Activated CD8-positive, alpha-beta T cell treated with anti-CD3 and anti-CD28 coated beads for 36 hours (primary cell): ENCODE measurements around the gene TIMM44. TPM values are rescaled to one million over a fixed set of nuclear protein-coding genes. Genes with fewer than 3 reads are reported as not detected.
"Not testable (repeated sequence)": the region's sequence is repeated elsewhere in the genome, so short reads cannot be mapped to it uniquely, and the experiment has no call there.

Source experiments
- ATAC-seq: fragments of 200-7000 bp; cut with Tn5 transposase; one replicate; pipeline ENCODE4 v1.10.0; 2021; ENCODE audit warnings: mild to moderate bottlenecking, moderate library complexity
- CTCF ChIA-PET: fragments of 350-600 bp; sonication (Branson Sonifier 250); formaldehyde crosslinking; loops from one replicate; lab custom pipeline; 2021; ENCODE audit warnings: antibody characterized with exemption; lab: Charles Lee
- POLR2A ChIA-PET: fragments of 350-600 bp; sonication (Branson Sonifier 250); formaldehyde crosslinking; loops from one replicate; lab custom pipeline; 2021; ENCODE audit warnings: antibody characterized with exemption; lab: Charles Lee
- DNase-seq: peaks from one replicate; pipeline ENCODE4 v3.0.0-alpha.2; 2020
- H3K27ac Mint-ChIP-seq: one replicate; pipeline ENCODE4 v1.8.0; 2021; ENCODE audit warnings: mild to moderate bottlenecking, mixed read lengths
- H3K27me3 Mint-ChIP-seq: one replicate; pipeline ENCODE4 v1.8.0; 2021; ENCODE audit warnings: mixed read lengths
- H3K36me3 Mint-ChIP-seq: one replicate; pipeline ENCODE4 v1.8.0; 2021; ENCODE audit warnings: low read depth, mixed read lengths
- H3K4me1 Mint-ChIP-seq: one replicate; pipeline ENCODE4 v1.8.0; 2021; ENCODE audit warnings: low read depth, mixed read lengths
- H3K4me3 Mint-ChIP-seq: one replicate; pipeline ENCODE4 v1.8.0; 2021; ENCODE audit warnings: mild to moderate bottlenecking, moderate library complexity, mixed read lengths
- H3K9me3 Mint-ChIP-seq: one replicate; pipeline ENCODE4 v1.8.0; 2021; ENCODE audit warnings: mixed read lengths
- CTCF ChIP-seq: fragments of 200-600 bp; IDR thresholded peaks from one replicate; pipeline ENCODE4 v1.8.0; 2022; ENCODE audit warnings: antibody characterized with exemption, mild to moderate bottlenecking
- intact Hi-C: fragments of 100-400 bp; cut with micrococcal nuclease; formaldehyde crosslinking; loops from one replicate; pipeline ENCODE4 v1.10.0; 2022
- total RNA-seq, 2 experiments: library from RNA; stranded (reverse); gene quantifications; one replicate each; pipeline ENCODE4 v1.2.3, GENCODE V29; 2021

The TIMM44 gene
- total RNA-seq, 2 experiments from 2014 or later: 92.3 to 95.5 TPM

- peak within 1 kb of the TSS; percentile 89 for H3K27ac Mint-ChIP-seq
- peak within 1 kb of the TSS; percentile 81 for H3K4me3 Mint-ChIP-seq
- no peaks in the 10 kb centered on the region for H3K36me3 Mint-ChIP-seq
- ChIA-PET CTCF (interaction anchor here (1.1 to 4.5 kb wide), 8 partner anchors 11 to 352 kb away, joined by 3 to 31 read pairs (median 5); partner anchors contain the start of genes MAP2K7 and TIMM44), POLR2A (interaction anchor here (0.6 to 4.8 kb wide), 5 partner anchors 11 to 30 kb away, joined by 3 to 38 read pairs (median 7); partner anchors contain the start of genes MAP2K7 and TIMM44)
- no peaks in the 10 kb centered on the region for H3K9me3 Mint-ChIP-seq
- ATAC-seq: peak; percentile 72
- peaks cover 22% of the 10 kb centered on the region for H3K27me3 Mint-ChIP-seq
- no peak for TF ChIP-seq CTCF
- intact Hi-C loops: loop anchor here (10.0 kb wide), 1 partner anchor 65 kb away; no protein-coding TSS in a partner anchor
- peaks cover 28% of the 10 kb centered on the region for H3K4me1 Mint-ChIP-seq
- peak; percentile 98 for DNase-seq
Measured at GRCh38 chr19:7919610-7920518, 23.6 kb downstream of the TIMM44 start, which contains the start of gene SNAPC2. Gene SNAPC2, plus strand, starts transcription at chr19:7920338. Its CDS starts 29 bp downstream, at chr19:7920367.

- no peaks in the 10 kb centered on the region for H3K36me3 Mint-ChIP-seq
- peak overlapping the region; percentile 81 for H3K4me3 Mint-ChIP-seq
- no peaks in the 10 kb centered on the region for H3K9me3 Mint-ChIP-seq
- no peak overlapping the region for H3K27ac Mint-ChIP-seq
- DNase-seq: no peak
- peaks cover 22% of the 10 kb centered on the region for H3K27me3 Mint-ChIP-seq
- ChIA-PET CTCF (interaction anchor here (1.2 to 4.5 kb wide), 8 partner anchors 10 to 61 kb away, joined by 3 to 31 read pairs (median 6); partner anchors contain the start of genes MAP2K7 and TIMM44), POLR2A (interaction anchor here (0.6 to 3.2 kb wide), 5 partner anchors 8 to 50 kb away, joined by 3 to 14 read pairs (median 12); partner anchors contain the start of genes CTXN1 and TIMM44)
- intact Hi-C loops: no loop called here
- TF ChIP-seq CTCF: no peak
- ATAC-seq: no peak
- peaks cover 28% of the 10 kb centered on the region for H3K4me1 Mint-ChIP-seq
Measured at GRCh38 chr19:7918615-7919421, 24.6 kb downstream of the TIMM44 start.

- TF ChIP-seq CTCF: peak; percentile 56
- Mint-ChIP-seq H3K27me3 (peaks cover 22% of the 10 kb centered on the region), H3K4me1 (peaks cover 28% of the 10 kb centered on the region), H3K4me3 (peak overlapping the region; percentile 57)
- H3K27ac Mint-ChIP-seq, DNase-seq, ATAC-seq, H3K9me3 Mint-ChIP-seq, intact Hi-C loops, H3K36me3 Mint-ChIP-seq: not testable (repeated sequence)
- POLR2A ChIA-PET: interaction anchor here (0.6 to 3.2 kb wide), 4 partner anchors 8 to 49 kb away, joined by 3 to 14 read pairs (median 12); partner anchors contain the start of genes CTXN1 and TIMM44
- CTCF ChIA-PET: interaction anchor here (1.1 to 2.4 kb wide), 5 partner anchors 10 to 60 kb away, joined by 3 to 14 read pairs (median 3); partner anchors contain the start of genes MAP2K7 and TIMM44
Measured at GRCh38 chr19:7918062-7918614, 25.3 kb downstream of the TIMM44 start.

DNA sequence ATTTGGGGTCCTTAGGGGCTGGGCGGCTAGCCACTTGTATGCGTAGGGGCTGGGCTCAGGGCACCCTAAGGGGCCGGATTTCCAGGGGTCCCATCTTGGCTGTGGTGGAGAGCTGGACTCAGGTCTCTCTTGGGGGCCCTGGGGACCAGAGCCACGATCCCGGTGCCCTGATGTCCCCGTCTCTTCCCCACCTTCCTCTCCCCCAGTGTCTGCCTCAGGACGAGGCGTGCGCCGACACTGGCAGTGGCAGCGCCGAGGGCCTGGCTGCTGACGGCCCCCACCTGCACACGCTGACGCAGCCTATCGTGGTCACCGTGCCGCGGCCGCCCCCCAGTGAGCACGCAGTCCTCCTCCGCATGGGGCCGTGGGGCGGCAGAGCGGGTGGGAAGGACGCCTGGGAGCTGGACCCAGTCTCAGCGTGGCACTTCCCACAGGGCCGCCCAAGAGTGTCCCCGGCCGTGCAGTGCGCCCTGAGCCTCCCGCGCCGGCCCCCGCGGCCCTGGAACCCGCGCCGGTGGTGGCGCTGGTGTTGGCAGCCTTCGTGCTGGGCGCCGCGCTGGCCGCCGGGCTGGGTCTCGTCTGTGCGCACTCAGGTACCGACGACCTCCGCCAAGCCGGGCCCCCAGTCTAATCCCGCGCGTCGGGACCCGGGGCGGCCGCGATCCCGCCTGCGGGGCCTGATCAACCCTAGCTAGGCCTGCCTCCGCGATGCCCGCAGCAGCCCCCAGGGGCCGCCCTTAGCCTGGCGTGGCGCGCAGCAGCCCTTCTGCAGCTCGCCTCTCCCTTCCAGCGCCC, 26.0 kb downstream of the TIMM44 start:
- TF ChIP-seq CTCF: peak; percentile 70
- Mint-ChIP-seq H3K27me3 (peaks cover 22% of the 10 kb centered on the region), H3K27ac (peak overlapping the region; percentile 46), H3K9me3 (no peaks in the 10 kb centered on the region), H3K4me1 (peaks cover 28% of the 10 kb centered on the region), H3K36me3 (peaks cover 4% of the 10 kb centered on the region), H3K4me3 (peak overlapping the region; percentile 73)
- peak; percentile 18 for ATAC-seq
- POLR2A ChIA-PET: interaction anchor here (2.0 to 3.2 kb wide), 4 partner anchors 9 to 26 kb away, joined by 12 to 14 read pairs (median 13); partner anchors contain the start of genes CTXN1, MAP2K7 and TIMM44
- intact Hi-C loops: no loop called here
- CTCF ChIA-PET: interaction anchor here (1.1 to 2.4 kb wide), 5 partner anchors 9 to 60 kb away, joined by 3 to 14 read pairs (median 3); partner anchors contain the start of genes MAP2K7 and TIMM44
- peak; percentile 76 for DNase-seq
